NT2/D1 (cell line): Measurements from ENCODE around the gene STOX2.

Experiments used
- YY1 ChIP-seq: IDR thresholded peaks from 2 replicates; pipeline ENCODE4 v1.6.1; 2011; ENCODE audit not compliant: insufficient read length, insufficient read depth
- ZNF274 ChIP-seq: IDR thresholded peaks from 2 replicates; pipeline ENCODE4 v1.6.1; 2011; ENCODE audit warnings: mild to moderate bottlenecking, low read depth, low read length

- TF ChIP-seq ZNF274 (no peak), YY1 (no peak)
Observed at GRCh38 chr4:183906739-183907651, 1.9 kb downstream of the STOX2 start.
